Nephron progenitor cell (in vitro differentiated cells): ENCODE results near the gene SLC27A3.

Experiments
- DNase-seq: peaks from one replicate; pipeline ENCODE4 v3.0.0; 2021
- H3K27ac Mint-ChIP-seq: 2 replicates; pipeline ENCODE4 v1.8.0; 2021; ENCODE audit warnings: mild to moderate bottlenecking, moderate library complexity, mixed read lengths
- H3K27me3 Mint-ChIP-seq: 2 replicates; pipeline ENCODE4 v1.8.0; 2021; ENCODE audit warnings: mild to moderate bottlenecking, low read depth, mixed read lengths; ENCODE audit not compliant: poor library complexity
- H3K36me3 Mint-ChIP-seq: 2 replicates; pipeline ENCODE4 v1.8.0; 2021; ENCODE audit warnings: low read depth, mixed read lengths
- H3K4me1 Mint-ChIP-seq: 2 replicates; pipeline ENCODE4 v1.8.0; 2021; ENCODE audit warnings: mixed read lengths
- H3K4me3 Mint-ChIP-seq: 2 replicates; pipeline ENCODE4 v1.8.0; 2021; ENCODE audit warnings: mild to moderate bottlenecking, moderate library complexity, mixed read lengths
- H3K9me3 Mint-ChIP-seq: 2 replicates; pipeline ENCODE4 v1.8.0; 2021; ENCODE audit warnings: mild to moderate bottlenecking, moderate library complexity, mixed read lengths
- CTCF ChIP-seq: fragments of 200-600 bp; sonication (generic); IDR thresholded peaks from 2 replicates; pipeline ENCODE4 v1.5.0; 2021; ENCODE audit warnings: antibody characterized with exemption

Gene SLC27A3

GRCh38 chr1:153818876-153819275 lies 43.7 kb downstream of the SLC27A3 start:
- Mint-ChIP-seq H3K36me3 (peaks cover 60% of the 10 kb centered on the region), H3K27me3 (no peaks in the 10 kb centered on the region), H3K4me3 (no peak overlapping the region), H3K9me3 (no peaks in the 10 kb centered on the region), H3K27ac (no peak overlapping the region), H3K4me1 (no peaks in the 10 kb centered on the region)
- DNase-seq = no peak
- no peak for TF ChIP-seq CTCF

DNA sequence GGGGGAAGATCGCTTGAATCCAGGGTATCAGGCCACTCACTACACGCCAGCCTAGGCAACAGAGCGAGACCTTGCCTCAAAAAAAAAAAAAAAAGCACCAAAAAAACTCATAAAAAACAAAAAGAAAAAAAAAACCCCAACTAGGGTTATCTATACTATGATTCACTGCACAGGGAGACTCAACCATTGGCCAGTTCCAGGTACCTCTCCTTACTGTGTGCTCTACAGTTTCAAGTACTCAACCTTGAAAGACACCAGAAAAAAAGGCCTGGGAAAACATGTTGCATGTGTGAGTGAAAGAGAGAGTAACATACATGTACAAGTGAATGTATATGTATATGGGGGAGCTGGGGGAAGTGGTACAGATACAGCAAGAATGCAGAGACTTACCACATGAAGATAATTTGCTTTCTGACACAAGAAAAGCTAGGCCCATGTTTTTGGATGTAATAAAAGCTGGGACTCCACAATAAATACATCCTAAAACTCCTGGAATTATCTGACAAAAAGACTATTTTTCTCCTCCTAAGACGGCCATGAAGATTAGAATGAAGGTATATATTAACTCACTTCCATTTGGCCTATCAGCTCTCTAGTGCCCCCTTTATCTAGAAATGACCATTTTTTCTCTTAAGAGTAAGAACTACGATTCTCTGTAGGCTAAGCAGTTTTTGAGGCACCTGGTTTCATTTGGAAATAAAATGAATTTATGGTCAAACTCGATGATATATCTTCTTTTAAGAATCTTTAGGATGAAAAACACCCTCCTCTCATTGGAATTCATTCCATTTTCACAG lies 52.2 kb downstream of the SLC27A3 start:
- Mint-ChIP-seq H3K36me3 (peaks cover 50% of the 10 kb centered on the region), H3K27me3 (no peaks in the 10 kb centered on the region), H3K27ac (peak overlapping the region; percentile 86), H3K4me1 (peaks cover 6% of the 10 kb centered on the region), H3K4me3 (no peak overlapping the region), H3K9me3 (no peaks in the 10 kb centered on the region)
- TF ChIP-seq CTCF = no peak
- DNase-seq = no peak
